H1 (cell line): Measurements from ENCODE around the gene AKR1C2. TPM values are rescaled to one million over a fixed set of nuclear protein-coding genes. Genes with fewer than 3 reads are reported as not detected.
"Not testable (repeated sequence)": the region's sequence is repeated elsewhere in the genome, so short reads cannot be mapped to it uniquely, and the experiment has no call there.

Source experiments
- CTCF ChIA-PET: fragments of 300-600 bp; sonication (Branson Sonifier 250); formaldehyde crosslinking; loops from one replicate; lab custom pipeline; 2021; ENCODE audit not compliant: partially characterized antibody; lab: Charles Lee
- POLR2A ChIA-PET: fragments of 300-600 bp; sonication (Branson Sonifier 250); formaldehyde crosslinking; loops from one replicate; lab custom pipeline; 2021; ENCODE audit warnings: inconsistent platforms; ENCODE audit not compliant: partially characterized antibody; lab: Charles Lee
- DNase-seq, 2 experiments: peaks; one replicate each; pipeline versions ENCODE4 v3.0.0 to v3.0.0-alpha.2; 2010 to 2022; ENCODE audit warnings: low spot score in 2 of 2, low read depth in 1 of 2, mixed read lengths in 1 of 2
- FAIRE-seq: peaks from 2 replicates; lab custom pipeline; 2011; peaks lifted over from hg19 to GRCh38; lab: Jason Lieb, UNC
- H2AFZ ChIP-seq: 2 replicates; pipeline ENCODE4 v1.8.1; 2012; ENCODE audit warnings: low read length, inconsistent platforms
- H2AK5ac ChIP-seq: 2 replicates; pipeline ENCODE4 v1.6.1; 2013; ENCODE audit warnings: low read depth, low read length
- H2BK120ac ChIP-seq: replicated peaks from 2 replicates; pipeline ENCODE3; 2013; ENCODE audit warnings: low read depth, low read length, inconsistent platforms
- H2BK12ac ChIP-seq: 2 replicates; pipeline ENCODE4 v1.6.1; 2013; ENCODE audit warnings: low read depth, low read length
- H2BK15ac ChIP-seq: 2 replicates; pipeline ENCODE4 v1.6.1; 2013; ENCODE audit warnings: low read length
- H2BK20ac ChIP-seq: 2 replicates; pipeline ENCODE4 v1.6.1; 2013; ENCODE audit warnings: low read length
- H2BK5ac ChIP-seq: 2 replicates; pipeline ENCODE4 v1.6.1; 2013; ENCODE audit warnings: low read depth, low read length
- H3K14ac ChIP-seq: 2 replicates; pipeline ENCODE4 v1.6.1; 2013; ENCODE audit warnings: inconsistent platforms; ENCODE audit not compliant: insufficient read length
- H3K18ac ChIP-seq: 2 replicates; pipeline ENCODE4 v1.6.1; 2013; ENCODE audit warnings: low read length; ENCODE audit errors: extremely low read depth
- H3K23ac ChIP-seq: 2 replicates; pipeline ENCODE4 v1.6.1; 2013; ENCODE audit warnings: inconsistent platforms; ENCODE audit not compliant: insufficient read length
- H3K23me2 ChIP-seq: 2 replicates; pipeline ENCODE4 v1.6.1; 2013; ENCODE audit warnings: low read depth, low read length
- H3K27ac ChIP-seq: 2 replicates; pipeline ENCODE4 v1.6.1; 2011; ENCODE audit warnings: low read depth, low read length, inconsistent platforms
- H3K27me3 ChIP-seq, 4 experiments: replicated peaks in 1 of 4; 1 replicate in 1 of 4; 2 replicates in 3 of 4; pipeline versions ENCODE4 v1.6.1 to v1.8.1; 2011 to 2013; ENCODE audit warnings: low read length in 3 of 4, mild to moderate bottlenecking in 3 of 4, inconsistent platforms in 2 of 4, mixed read lengths in 2 of 4, moderate library complexity in 1 of 4; ENCODE audit not compliant: control insufficient read depth in 3 of 4, insufficient read depth in 3 of 4; ENCODE audit errors: extremely low read depth in 1 of 4
- H3K36me3 ChIP-seq, 4 experiments: 2 replicates each; pipeline versions ENCODE4 v1.6.1 to v1.8.1; 2011 to 2013; ENCODE audit warnings: mild to moderate bottlenecking in 4 of 4, low read length in 3 of 4, moderate library complexity in 2 of 4, control low read depth in 1 of 4, inconsistent platforms in 1 of 4; ENCODE audit not compliant: insufficient read depth in 4 of 4, control insufficient read depth in 2 of 4
- H3K4ac ChIP-seq: replicated peaks from 2 replicates; pipeline ENCODE3; 2013; ENCODE audit warnings: low read length, low read depth, mixed read lengths, inconsistent platforms; ENCODE audit not compliant: insufficient read length
- H3K4me1 ChIP-seq, 4 experiments: replicated peaks in 1 of 4; 1 replicate in 1 of 4; 2 replicates in 3 of 4; pipeline versions ENCODE4 v1.6.1 to v1.8.1; 2011 to 2013; ENCODE audit warnings: low read length in 3 of 4, inconsistent platforms in 2 of 4, mixed read lengths in 1 of 4; ENCODE audit not compliant: insufficient read depth in 4 of 4, control insufficient read depth in 3 of 4
- H3K4me2 ChIP-seq, 2 experiments: 2 replicates each; pipeline versions ENCODE4 v1.6.1 to v1.8.1; 2011 to 2013; ENCODE audit warnings: low read depth in 2 of 2, low read length in 2 of 2, control low read depth in 1 of 2, inconsistent platforms in 1 of 2, mild to moderate bottlenecking in 1 of 2; ENCODE audit not compliant: insufficient read depth in 1 of 2
- H3K4me3 ChIP-seq, 4 experiments: fragments of 200-600, 300-600 bp in 1 of 4; sonication (generic), shearing (Covaris generic), sonication (Bioruptor Twin) in 1 of 4; 2 replicates each; pipeline versions ENCODE4 v1.5.1 to v1.8.1; 2011 to 2016; ENCODE audit warnings: low read length in 4 of 4, low read depth in 3 of 4, control low read depth in 2 of 4, inconsistent platforms in 2 of 4, mild to moderate bottlenecking in 2 of 4, mixed read lengths in 1 of 4, moderate library complexity in 1 of 4; ENCODE audit not compliant: insufficient read depth in 2 of 4; ENCODE audit errors: extremely low read depth in 1 of 4
- H3K56ac ChIP-seq: replicated peaks from 2 replicates; pipeline ENCODE3; 2013; ENCODE audit warnings: low read depth, mild to moderate bottlenecking, mixed read lengths, low read length, inconsistent platforms; ENCODE audit not compliant: insufficient read length
- H3K79me1 ChIP-seq: 2 replicates; pipeline ENCODE4 v1.6.1; 2013; ENCODE audit warnings: low read depth, low read length, control low read depth
- H3K79me2 ChIP-seq, 2 experiments: 2 replicates each; pipeline versions ENCODE4 v1.6.1 to v1.8.1; 2012 to 2013; ENCODE audit warnings: low read length in 2 of 2, mild to moderate bottlenecking in 2 of 2, inconsistent platforms in 1 of 2; ENCODE audit not compliant: insufficient read depth in 2 of 2, control insufficient read depth in 1 of 2
- H3K9ac ChIP-seq, 4 experiments: replicated peaks in 1 of 4; 1 replicate in 1 of 4; 2 replicates in 3 of 4; pipeline versions ENCODE4 v1.6.1 to v1.8.1; 2011 to 2013; ENCODE audit warnings: low read depth in 3 of 4, low read length in 3 of 4, control low read depth in 2 of 4, mild to moderate bottlenecking in 2 of 4, moderate library complexity in 2 of 4, inconsistent platforms in 1 of 4; ENCODE audit errors: extremely low read depth in 1 of 4
- H3K9me3 ChIP-seq, 2 experiments: 2 replicates each; pipeline versions ENCODE4 v1.6.1 to v1.8.1; 2012 to 2013; ENCODE audit warnings: mild to moderate bottlenecking in 2 of 2, moderate library complexity in 2 of 2, control low read depth in 1 of 2, inconsistent platforms in 1 of 2, low read depth in 1 of 2, low read length in 1 of 2, mixed read lengths in 1 of 2; ENCODE audit not compliant: insufficient read depth in 2 of 2
- H4K20me1 ChIP-seq, 2 experiments: replicated peaks in 1 of 2; 2 replicates each; pipeline versions ENCODE3 to v1.8.1; 2011 to 2013; ENCODE audit warnings: inconsistent platforms in 2 of 2, low read length in 2 of 2, mild to moderate bottlenecking in 1 of 2; ENCODE audit not compliant: insufficient read depth in 2 of 2, control insufficient read depth in 1 of 2
- H4K5ac ChIP-seq: 2 replicates; pipeline ENCODE4 v1.6.1; 2013; ENCODE audit warnings: low read length, low read depth, mixed read lengths, inconsistent platforms; ENCODE audit not compliant: insufficient read length
- H4K8ac ChIP-seq: 2 replicates; pipeline ENCODE4 v1.8.0; 2013; ENCODE audit warnings: mild to moderate bottlenecking, moderate library complexity, low read length, inconsistent platforms; ENCODE audit not compliant: insufficient read depth; ENCODE audit errors: extremely low read depth
- H4K91ac ChIP-seq: replicated peaks from 2 replicates; pipeline ENCODE3; 2013; ENCODE audit warnings: low read length, mixed read lengths, inconsistent platforms; ENCODE audit not compliant: insufficient read length
- WGBS, 2 experiments: shearing (Covaris generic) in 1 of 2; methylation state at CpG; one replicate each; pipeline versions ENCODE4 v1.1.6 to v1.1.7; 2013 to 2015; ENCODE audit warnings: low lambda C conversion rate in 2 of 2, mixed read lengths in 2 of 2, inconsistent platforms in 1 of 2, low coverage in 1 of 2, missing lambda C conversion rate in 1 of 2; ENCODE audit not compliant: insufficient replicate concordance in 2 of 2, insufficient coverage in 1 of 2, insufficient read length in 1 of 2; ENCODE audit errors: extremely low coverage in 1 of 2, missing lambda C conversion rate in 1 of 2; 5-methylcytosine and 5-hydroxymethylcytosine counted together
- polyA plus RNA-seq, 7 experiments: library from polyadenylated mRNA; depleted of rRNA in 3 of 7; stranded (reverse) in 5 of 7; unstranded in 2 of 7; fragments of >200 nt in 5 of 7; fragments of 200-250 nt in 2 of 7; gene quantifications; 1 replicate in 5 of 7; 2 replicates in 1 of 7; 4 replicates in 1 of 7; pipeline versions ENCODE4 v1.2.1 to v1.2.3, GENCODE V29; 2011 to 2013; ENCODE audit warnings: missing spikeins in 2 of 7, mixed read lengths in 2 of 7
- total RNA-seq: library from RNA; stranded (reverse); fragmentation: NEBNext Ultra II Directional; extraction: Animal tissue kit (Norgen Biotek cat#: 25700); gene quantifications from 2 replicates; pipeline ENCODE4 v1.2.1, GENCODE V29; 2021

Gene AKR1C2
- total and polyA plus RNA-seq, 2 of the 8 experiments (the other 6 are each of a cell fraction or from before 2014, with no cell fraction given), result 0.77 to 1.2 TPM

DNA sequence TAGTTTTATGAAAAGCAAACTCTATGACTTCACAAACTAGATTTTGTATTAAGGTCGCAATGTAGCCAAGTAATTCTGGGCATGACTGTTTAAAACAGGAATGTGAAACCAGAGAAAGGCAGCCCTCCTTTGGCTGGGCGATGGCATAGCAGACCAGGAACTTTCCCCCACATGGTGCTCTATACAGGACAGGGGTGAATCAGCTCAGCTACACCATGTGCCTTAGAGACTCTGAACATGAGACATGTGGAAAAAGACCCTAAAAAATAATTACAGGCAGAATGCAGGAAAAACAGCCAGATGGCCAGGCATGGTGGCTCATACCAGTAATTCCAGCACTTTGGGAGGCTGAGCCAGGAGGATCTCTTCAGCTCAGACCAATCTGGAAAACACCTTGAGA, 60.7 kb downstream of the AKR1C2 start:
- H3K4me2 ChIP-seq, H3K79me1 ChIP-seq, DNase-seq, H2AFZ ChIP-seq, H2BK5ac ChIP-seq, H3K14ac ChIP-seq, FAIRE-seq, H3K79me2 ChIP-seq, H2AK5ac ChIP-seq, H4K20me1 ChIP-seq, H4K91ac ChIP-seq, H3K9ac ChIP-seq, H2BK12ac ChIP-seq, H2BK120ac ChIP-seq, H3K23me2 ChIP-seq, POLR2A ChIA-PET, H3K4me3 ChIP-seq, H3K27me3 ChIP-seq, H3K56ac ChIP-seq, H4K5ac ChIP-seq, H3K27ac ChIP-seq, H3K36me3 ChIP-seq, H4K8ac ChIP-seq, H2BK15ac ChIP-seq, H3K9me3 ChIP-seq, H2BK20ac ChIP-seq, H3K23ac ChIP-seq, H3K4ac ChIP-seq: not testable (repeated sequence)
- 96% methylated on average over 2 of the region's 2 CpGs; no CpG with 5 or more reads in 1 of the 2 experiments for WGBS, 2 experiments
- CTCF ChIA-PET, result interaction anchor here (0.6 kb wide), 1 partner anchor 226 kb away, joined by 6 read pairs; no protein-coding TSS in a partner anchor
- Histone ChIP-seq H3K18ac (peak overlapping the region; percentile 48; the same call in 1 of the 2 replicates), H3K4me1 (peaks cover 3 to 20% (median 13%) of the 10 kb centered on the region in 4 experiments)
